Stimulated activated CD4-positive, alpha-beta T cell treated with anti-CD3 and anti-CD28 coated beads, Interleukin-1b, Interleukin-23, amount 100 ng/mL, for 4 hours (primary cell): ENCODE measurements around the gene RPS6KA2.

Experiments used
- DNase-seq, 2 donors: peaks; one replicate each; pipeline ENCODE4 v3.0.0-alpha.2; 2020; ENCODE audit warnings: low read depth in 2 of 2

The RPS6KA2 gene

DNA sequence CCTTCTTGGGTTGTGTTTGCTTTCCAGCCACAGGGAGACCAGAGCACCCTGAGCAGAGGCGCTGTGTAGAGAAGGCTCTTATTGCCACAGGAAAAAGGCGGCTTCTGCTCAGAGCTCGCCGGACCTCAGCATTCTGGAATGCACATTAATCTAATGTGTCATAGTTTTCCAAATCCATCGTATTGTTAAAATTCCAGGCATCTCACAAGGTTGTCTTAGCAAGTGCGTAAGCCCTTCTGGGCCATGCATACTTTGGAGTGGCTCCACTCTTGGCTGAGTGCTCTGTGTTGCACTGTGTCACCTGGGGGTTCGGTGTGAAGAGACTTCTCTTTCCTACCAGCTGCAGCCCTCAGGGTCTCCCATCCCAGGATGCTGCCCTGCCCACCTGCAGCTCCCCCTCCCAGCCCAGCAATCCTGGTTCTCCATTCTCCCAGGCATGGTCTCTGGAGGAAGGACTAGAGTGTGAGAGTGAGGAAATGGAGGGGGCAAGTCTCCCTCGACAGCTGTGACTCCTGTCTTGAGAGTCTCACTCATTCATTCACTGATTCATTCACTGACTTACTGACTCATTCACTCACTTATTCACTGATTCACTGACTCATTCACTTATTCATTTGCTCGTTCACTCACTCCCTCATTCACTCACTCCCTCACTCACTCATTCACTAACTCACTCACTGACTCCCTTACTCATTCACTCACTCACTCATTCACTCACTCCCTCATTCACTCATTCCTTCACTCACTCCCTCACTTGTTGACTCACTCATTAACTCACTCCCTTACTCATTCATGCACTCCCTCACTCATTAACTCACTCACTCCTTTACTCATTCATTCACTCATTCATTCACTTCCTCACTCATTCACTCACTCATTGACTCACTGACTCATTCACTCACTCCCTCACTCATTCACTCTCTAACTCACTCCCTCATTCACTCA lies 160.6 kb downstream of the RPS6KA2 start:
- no peak for DNase-seq

DNA sequence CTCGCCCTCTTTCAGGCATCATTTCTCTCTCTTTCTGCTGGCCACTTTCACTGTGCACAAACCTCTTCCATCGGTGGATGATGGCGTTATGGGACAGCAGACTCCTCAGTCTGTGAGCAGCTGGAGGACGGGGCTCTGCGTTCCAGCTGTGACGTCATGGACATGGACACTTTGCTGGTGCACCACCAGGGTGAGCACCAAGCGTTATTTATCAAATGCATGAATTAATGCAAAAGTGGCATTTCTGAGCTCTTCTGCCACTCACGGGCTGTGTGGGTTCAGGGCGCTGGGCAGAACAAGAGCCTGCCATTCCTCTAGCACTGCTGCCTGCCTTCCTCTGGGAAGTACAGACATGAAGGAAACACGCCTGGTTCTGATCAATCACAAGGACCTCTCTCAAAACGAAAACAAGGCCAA lies 161.4 kb downstream of the RPS6KA2 start:
- no peak for DNase-seq

DNA sequence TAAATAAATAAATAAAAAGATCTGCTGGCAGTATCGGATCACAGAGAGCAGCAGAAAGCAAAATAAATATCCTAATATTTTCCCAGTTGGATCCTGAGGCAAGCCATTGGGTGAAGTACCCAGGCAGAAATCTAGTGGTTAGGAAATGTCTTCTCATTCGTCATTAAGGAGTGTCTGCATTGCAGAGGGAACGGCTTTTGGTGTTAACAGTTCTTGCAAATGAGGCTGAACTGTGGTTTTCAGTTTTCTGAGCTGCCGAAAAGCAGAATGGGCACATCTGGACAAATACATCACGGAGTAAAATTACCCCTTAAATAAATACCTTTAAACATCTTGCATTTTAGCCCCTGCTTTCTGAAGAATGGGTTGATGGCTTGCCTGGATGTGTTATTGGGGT lies 162.1 kb downstream of the RPS6KA2 start:
- no peak for DNase-seq

DNA sequence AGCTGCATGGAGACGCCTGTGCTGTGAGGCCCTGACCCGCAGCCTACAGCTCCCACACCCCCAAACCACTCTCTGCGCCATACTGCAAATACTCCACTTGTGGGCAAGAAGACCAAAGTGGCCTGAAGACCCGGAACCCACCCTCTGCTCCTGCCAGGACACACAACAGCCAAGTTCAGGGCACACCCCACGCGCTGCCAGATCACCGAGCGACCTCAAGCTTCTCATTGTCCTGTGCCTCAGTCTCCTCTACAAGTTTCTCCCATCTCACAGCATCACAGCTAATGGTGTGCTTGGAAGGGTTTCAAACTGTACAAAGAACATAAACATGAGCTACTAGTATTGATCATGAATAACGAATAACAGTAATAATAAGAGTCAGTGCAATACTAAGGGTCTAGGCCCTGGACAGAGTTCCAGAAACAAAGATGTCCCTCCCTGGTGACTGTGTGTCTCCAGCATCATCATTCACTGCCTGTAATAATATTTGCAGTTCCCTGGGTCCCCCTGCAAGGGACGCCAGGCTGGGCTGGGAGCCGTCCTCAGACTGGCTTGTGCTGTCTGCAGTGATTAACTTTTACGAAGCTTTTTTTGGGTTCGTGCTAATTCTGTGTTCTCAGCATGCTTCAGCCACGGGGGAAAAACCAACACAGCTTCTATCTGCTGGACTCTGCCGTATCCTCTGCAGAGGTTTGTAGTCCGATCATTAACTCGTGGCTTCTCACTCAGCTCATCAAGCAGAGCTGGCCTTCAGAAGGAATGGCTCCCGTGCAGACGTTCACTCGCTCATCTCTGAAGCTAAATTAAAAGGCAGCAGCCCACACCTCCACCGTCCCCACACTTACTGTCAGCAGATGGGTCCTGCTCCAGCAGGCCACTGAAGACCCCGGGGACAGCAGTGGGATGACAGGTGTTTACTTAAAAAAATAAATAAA lies 162.7 kb downstream of the RPS6KA2 start:
- no peak for DNase-seq

DNA sequence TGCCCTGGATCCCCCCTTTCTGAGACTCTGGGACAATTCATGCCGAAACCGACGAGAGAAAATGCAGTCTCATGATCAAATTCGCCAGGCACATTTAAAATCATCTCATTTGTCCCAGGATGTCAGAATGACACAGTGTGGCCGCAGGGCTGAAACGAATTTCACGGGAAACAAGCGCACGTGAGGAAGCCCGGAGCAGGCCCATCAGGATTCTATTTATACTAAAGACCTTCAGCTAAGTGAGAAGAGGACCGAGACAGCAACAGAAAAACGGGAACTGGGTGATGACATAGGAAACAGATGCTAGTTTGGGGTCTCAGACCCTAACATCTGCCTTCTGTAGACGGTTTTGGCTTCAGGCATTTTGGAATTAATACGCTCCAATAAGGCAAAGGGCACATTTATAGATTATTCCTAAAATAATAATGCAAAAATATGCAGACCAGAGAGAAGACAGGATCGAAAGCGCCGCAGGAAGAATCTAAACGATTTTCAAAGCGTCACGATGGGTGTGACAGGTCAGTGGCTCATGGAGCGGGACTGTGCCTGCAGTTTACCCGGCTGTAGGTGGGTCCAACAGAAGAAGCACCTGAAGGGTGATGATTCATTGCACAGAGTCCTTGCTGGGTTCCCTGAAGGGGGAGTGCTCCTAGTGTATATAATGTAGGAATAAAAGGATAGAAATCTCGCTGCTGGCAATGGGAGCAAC lies 163.5 kb downstream of the RPS6KA2 start:
- DNase-seq, result no peak

DNA sequence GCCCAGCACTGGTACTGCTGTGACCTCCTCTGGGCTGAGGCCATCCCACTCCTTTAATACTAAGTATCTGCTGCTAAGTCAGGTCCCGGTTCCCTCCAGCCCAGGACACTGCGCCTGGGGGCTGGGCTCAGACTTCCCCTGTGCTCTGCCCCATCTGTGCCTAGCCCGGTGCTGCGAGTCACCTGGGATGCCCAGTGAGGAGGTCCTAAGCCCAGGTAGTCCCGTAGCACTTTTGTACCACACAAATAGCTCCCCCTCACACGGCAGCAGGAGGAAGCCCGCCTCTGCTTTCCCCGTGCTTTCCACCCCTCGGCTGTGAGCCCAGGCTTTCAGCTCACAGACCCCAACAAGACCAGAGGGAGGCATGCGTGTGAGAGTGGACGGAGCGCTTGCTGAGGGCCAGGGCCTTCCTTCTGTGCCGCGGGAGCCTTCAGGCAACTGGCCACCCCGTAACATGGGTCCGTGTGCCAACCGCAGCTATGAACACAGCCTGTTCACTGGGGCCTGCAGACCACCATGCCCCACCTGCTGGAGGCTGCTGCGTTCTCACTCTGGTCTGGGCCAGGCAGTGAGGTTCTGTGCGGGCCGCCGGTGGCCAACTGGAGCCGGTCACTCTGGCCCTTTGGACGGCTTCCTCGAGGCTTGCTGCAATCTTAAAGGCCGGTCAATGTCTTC lies 164.5 kb downstream of the RPS6KA2 start:
- no peak for DNase-seq

DNA sequence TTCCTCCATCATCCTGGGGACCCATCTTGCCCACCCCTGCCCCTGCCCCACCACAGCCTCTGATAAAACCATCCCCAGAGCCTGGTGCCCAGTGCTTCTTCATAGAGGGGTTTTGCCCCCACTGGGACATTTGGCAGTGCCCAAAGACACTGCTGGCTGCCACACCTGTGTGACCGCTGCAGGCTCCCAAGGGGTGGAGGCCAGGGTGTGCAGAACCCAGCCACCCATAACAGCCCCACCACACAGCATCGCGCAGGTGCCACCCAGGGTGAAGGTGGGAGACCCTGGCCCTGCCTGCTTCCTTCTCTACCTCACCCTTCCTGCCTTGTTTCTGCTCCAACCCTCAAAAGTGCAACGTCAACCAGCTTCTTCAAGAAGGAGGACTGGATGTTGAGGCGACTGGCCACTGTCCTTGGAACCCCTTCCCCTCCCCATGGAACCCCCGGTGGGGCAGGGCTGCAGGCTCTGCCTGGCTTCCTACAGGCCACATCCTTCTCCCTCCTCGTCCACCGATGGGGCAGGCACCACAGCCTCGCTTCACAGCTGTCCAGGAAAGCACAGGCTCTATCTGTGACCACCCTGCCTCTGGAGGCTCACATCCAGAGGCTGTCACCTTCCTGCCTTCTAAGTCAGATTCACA lies 165.1 kb downstream of the RPS6KA2 start:
- DNase-seq, result no peak

DNA sequence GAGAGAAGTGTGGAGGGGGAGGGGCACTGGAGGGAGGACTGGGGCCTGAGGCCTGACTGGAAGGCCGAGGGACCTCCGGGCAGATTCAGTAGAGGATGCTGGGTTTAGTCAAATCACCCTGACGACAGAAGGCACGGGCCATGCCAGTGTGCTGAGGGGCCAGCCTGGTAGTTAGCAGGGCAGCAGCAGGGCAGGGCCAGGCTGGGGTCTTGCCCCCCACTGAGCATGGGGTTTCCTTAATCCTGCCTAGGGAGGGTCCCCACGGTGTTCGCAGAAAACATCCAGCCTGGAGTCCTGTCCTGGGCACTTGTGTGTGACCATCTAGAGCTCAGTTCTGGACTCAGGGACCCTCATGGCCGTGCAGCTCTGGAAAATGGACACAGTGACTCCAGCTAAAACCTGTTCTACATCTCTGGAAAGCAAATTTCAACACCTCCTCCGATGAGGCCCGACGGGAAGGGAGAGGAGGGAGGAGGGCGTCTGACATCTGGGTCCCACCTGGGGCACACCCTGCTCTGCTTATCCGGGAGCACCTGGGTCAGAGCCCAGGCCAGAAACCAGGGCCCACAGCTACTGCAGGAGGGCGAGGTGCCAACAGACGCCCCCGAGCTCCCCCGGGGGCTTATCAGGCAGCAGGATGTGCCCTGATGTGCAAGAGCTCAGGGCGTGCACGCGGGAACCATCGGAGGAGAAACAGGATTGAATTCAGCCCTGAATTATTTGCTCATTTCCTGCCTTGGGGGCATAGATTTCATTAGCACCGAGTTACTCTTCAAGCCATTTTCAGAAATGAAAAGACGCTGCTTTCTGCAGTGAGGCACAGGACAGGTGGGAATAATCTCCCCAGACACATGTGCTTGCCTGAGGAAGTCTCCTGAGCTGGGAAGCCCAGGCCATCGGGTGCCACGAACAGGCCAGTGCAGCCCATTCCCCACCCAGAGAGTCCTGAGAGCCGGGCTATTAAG lies 166.3 kb downstream of the RPS6KA2 start:
- DNase-seq, result no peak

DNA sequence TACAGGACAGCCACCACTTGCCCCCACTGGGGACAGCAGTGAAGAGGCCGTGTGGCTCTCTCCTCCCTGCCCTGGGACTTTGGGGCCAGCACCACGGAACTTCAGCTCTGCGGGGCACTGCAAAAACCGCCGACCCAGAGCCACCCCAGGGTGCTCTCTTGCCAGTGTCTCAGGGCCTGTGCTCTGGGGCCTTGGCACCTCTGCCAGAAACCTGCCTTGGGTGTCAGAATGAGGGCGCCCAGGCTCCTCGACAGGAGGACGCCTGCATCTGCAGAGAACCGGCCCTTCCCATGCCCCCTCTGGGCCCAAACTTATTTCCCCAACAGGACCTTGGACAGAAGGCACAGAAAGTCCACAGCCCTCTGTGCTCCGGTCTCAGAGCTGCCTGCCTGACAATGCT lies 167.1 kb downstream of the RPS6KA2 start:
- no peak for DNase-seq

DNA sequence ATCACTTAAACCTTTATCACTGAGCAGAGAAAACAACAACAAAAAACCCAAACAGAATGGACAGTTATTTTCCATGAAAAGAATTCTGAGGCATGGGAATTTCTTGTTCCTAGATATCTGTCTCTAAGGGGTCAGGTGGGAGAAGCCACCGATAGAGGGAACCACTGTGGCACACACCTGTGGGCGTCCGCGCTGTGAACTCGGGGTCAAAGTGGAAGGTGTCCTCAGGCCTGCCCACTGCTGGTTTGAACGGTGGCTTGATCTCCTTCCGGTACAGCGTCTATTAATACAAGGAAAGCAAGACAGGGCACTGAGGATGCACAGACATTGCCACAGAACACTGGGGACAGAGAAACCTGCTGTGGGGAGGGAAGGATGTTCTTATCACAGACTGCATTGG lies 167.8 kb downstream of the RPS6KA2 start:
- DNase-seq, result no peak

DNA sequence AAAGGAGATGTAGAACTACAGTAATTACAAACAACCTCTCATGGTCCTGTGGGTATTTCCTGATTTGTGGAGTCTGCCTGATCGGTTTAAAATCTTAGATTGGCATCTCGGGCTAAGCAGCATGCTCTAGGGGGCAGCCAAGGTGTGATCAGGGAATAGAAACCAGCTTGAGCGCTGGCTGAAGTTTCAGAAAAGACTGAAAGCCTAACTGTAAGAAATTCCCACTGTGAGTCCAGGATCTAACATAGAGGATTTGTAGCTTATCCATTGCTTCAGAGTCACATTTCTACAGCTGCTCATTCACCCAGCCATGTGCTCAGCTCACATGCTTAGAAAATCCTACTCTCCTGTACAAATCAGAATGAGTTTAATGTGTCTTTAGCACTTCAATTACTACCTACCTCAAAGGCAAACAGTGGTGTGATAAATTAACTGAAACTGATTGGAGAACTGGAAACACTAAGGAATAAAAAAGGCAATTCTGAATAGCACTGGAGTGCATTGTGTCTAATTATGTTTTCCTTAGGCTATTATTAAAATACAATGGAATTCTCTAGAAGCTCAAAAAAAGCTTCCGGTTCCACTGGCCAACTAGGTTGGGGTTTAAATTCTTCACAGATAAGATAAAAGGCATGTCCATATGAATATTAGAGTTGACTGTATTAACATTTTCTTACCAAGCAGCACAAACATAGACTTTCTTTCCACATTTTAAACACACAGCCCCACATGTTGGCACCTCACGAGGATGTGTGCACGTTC lies 170.5 kb downstream of the RPS6KA2 start:
- DNase-seq, result no peak

DNA sequence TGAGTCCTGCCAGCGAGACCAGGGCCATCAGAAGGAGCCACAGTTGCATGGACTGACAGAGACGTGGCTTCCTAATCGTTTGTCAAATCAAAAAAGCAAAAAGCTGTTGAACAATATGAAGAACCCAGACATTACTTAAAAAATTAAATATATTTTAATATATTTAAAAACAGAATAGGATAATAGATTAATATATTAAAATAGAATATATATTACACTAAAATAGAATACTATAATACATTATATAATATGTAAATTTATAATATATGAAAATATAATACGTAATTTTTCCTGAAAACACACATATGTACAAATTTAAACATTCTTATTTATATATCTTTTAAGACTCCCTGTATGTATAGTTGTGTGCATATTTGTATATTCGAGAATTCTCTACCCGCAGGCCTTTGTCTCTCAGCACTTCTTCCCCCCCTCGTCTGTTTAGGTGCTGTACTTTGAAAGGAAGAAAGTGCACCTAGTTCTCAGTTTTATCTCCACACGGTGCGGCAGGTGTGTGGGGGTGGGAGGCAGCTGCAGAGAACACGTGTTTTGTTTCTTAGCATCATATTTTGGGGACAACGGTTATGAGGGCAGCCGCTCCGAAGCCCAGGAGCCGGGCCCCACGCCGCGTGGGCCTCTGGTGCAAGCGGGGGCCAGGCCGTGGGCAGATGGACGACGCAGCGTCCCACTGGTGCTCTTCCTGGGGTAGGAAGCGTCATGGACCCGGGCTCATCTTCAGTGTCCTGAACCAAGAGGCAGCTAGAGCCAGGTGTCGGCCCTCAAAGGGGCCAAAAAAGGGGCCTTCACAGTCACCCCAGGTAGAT lies 172.1 kb downstream of the RPS6KA2 start:
- no peak for DNase-seq

DNA sequence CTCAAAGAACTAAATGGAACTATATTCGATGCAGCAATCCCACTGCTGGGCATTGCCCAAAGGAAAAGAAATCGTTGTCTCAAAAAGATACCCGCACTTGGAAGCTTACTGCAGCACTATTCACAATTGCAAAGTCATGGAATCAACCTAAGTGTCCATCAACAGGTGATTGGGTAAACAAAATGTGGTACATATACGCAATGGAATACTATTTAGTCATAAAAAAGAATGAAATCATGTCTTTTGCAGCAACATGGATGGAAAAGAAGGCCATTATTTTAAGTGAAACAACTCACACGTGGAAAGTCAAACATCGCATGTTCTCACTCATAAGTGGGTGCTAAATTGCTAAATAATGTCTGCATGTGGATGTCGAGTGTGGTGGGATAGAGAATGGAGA lies 173.4 kb downstream of the RPS6KA2 start:
- no peak for DNase-seq

DNA sequence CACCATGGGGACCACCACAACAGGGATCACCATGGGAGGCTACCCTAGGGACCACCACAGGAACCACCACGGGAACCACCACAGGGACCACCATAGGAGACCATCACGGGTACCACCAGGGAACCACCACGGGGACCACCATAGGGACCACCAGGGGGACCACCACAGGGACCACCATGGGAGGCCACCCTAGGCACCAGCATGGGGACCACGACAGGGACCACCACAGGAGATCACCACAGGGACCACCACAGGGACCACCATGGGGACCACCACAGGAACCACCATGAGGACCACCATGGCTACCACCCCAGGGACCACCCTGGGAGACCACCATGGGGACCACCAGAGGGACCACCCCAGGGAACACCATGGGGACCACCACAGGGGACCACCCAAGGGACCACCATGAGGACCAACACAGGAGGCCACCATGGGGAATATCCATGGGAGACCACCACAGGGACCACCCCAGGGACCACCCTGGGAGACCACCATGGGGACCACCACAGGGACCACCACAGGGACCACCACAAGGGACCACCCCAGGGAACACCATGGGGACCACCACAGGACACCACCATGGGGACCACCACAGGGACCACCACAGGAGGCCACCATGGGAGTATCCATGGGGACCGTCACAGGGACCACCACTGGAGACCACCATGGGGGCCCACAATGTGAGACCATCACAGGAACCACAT lies 176.7 kb downstream of the RPS6KA2 start:
- DNase-seq, result no peak

DNA sequence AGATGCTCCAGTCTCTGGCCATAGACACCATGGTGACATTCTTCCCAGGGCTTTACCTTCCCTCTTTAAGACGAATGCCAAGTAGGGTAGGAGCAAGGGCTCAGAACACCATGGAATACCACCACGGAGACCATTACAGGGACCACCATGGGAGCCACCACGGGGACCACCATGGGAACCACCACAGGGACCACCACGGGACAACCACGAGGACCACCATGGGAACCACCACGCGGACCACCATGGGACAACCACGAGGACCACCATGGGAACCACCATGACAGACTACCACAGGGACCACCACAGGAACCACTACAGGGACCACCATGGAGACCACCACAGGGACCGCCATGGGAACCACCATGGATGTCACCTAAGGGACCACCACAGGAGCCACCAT lies 177.4 kb downstream of the RPS6KA2 start:
- DNase-seq, result no peak

DNA sequence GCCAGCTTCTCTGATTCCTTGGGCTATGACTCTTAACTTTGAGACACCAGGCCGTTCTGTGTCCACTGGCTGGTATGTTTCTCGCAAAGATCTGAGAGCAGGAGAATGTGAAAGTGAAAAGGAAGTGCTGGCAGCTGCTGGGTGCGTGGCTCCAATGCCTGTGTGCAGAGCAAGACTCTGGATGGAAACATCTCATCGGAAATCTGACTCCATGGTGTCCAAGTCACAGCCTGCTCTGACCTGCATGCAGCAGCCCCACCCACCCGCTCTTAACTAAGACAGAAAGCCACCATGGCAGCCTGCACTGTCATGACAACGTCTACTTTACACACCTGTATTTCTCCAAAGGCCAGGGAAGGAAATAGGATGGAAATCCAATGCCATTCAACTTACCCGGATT lies 178.0 kb downstream of the RPS6KA2 start:
- DNase-seq, result no peak

DNA sequence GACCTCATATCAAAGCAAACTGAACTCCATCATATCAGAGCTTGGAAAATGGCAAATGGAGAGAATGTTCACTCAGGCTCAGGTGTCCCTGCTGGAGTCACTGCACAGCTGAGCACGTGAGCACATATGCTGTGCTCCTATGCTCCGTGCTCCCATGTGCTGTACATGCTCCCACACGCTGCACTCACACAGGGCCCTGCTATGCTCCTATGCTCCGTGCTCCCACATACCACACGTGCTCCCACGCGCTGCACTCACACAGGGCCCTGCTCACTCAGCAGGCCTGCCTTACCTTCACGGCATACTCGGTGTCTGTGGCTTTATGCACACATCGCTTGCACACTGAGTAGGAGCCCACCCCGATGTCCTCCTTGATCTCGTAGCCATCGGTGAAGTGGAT lies 178.6 kb downstream of the RPS6KA2 start:
- no peak for DNase-seq
